HEK293 (cell line): ENCODE measurements around the gene GMDS.

Experiments used
- CTCF ChIP-seq: fragments of 450-650 bp; formaldehyde crosslinking; IDR thresholded peaks from 2 replicates; pipeline ENCODE4 v1.5.1; 2016; ENCODE audit warnings: missing biosample characterization, missing genetic modification characterization
- SP7 ChIP-seq: fragments of 450-650 bp; formaldehyde crosslinking; IDR thresholded peaks from 2 replicates; pipeline ENCODE4 v1.5.1; 2016; ENCODE audit warnings: missing biosample characterization, missing genetic modification characterization
- TCF7L2 ChIP-seq: IDR thresholded peaks from 2 replicates; pipeline ENCODE4 v1.6.1; 2011; ENCODE audit warnings: low read depth, mild to moderate bottlenecking, inconsistent platforms, low read length, moderate library complexity, borderline replicate concordance
- ZIC2 ChIP-seq: fragments of 450-650 bp; formaldehyde crosslinking; IDR thresholded peaks from 2 replicates; pipeline ENCODE4 v1.5.1; 2016; ENCODE audit warnings: missing biosample characterization, missing genetic modification characterization
- ZNF18 ChIP-seq: fragments of 450-650 bp; formaldehyde crosslinking; IDR thresholded peaks from 2 replicates; pipeline ENCODE4 v1.5.1; 2016; ENCODE audit warnings: missing biosample characterization, missing genetic modification characterization
- ZNF211 ChIP-seq: fragments of 450-650 bp; formaldehyde crosslinking; IDR thresholded peaks from 2 replicates; pipeline ENCODE4 v1.5.1; 2016; ENCODE audit warnings: low read depth, missing biosample characterization, missing genetic modification characterization
- ZNF239 ChIP-seq: fragments of 450-650 bp; formaldehyde crosslinking; IDR thresholded peaks from 2 replicates; pipeline ENCODE4 v1.5.1; 2016; ENCODE audit warnings: missing biosample characterization, missing genetic modification characterization
- ZNF513 ChIP-seq: fragments of 450-650 bp; IDR thresholded peaks from 2 replicates; pipeline ENCODE4 v1.5.1; 2018; ENCODE audit warnings: missing biosample characterization, missing genetic modification characterization
- ZNF549 ChIP-seq: fragments of 450-650 bp; IDR thresholded peaks from 2 replicates; pipeline ENCODE4 v1.5.1; 2018; ENCODE audit warnings: missing biosample characterization, missing genetic modification characterization, mild to moderate bottlenecking, inconsistent platforms, moderate library complexity
- ZNF658 ChIP-seq: fragments of 450-650 bp; formaldehyde crosslinking; IDR thresholded peaks from 2 replicates; pipeline ENCODE4; 2016; ENCODE audit warnings: missing biosample characterization, missing genetic modification characterization
- ZNF777 ChIP-seq: fragments of 450-650 bp; formaldehyde crosslinking; IDR thresholded peaks from 2 replicates; pipeline ENCODE4 v1.5.1; 2017; ENCODE audit warnings: missing biosample characterization, missing genetic modification characterization, borderline replicate concordance

GRCh38 chr6:1619098-1619672 is 626.2 kb downstream of the GMDS start:
- TF ChIP-seq ZNF239 (tag by site-specific recombination) (no peak), CTCF (tag by site-specific recombination) (no peak), ZNF513 (tag by site-specific recombination) (no peak), ZIC2 (tag by site-specific recombination) (no peak), ZNF658 (no peak), TCF7L2 (no peak), ZNF18 (no peak), ZNF777 (tag by site-specific recombination) (no peak), ZNF549 (tag by site-specific recombination) (no peak), SP7 (tag by site-specific recombination) (no peak), ZNF211 (tag by site-specific recombination) (no peak)
